SK-N-MC (cell line): ENCODE results near the gene CFAP69.

Experiments
- DNase-seq: peaks from one replicate; pipeline ENCODE4 v3.0.0-alpha.2; 2011; ENCODE audit warnings: low read depth, low spot score
- H3K27ac ChIP-seq: fragments of 200-600 bp; sonication (generic); 2 replicates; pipeline ENCODE4 v1.5.1; 2016; ENCODE audit warnings: mixed run types
- H3K36me3 ChIP-seq: fragments of 200-600 bp; sonication (generic); 2 replicates; pipeline ENCODE4 v1.6.1; 2017; ENCODE audit warnings: antibody characterized with exemption, low read length, mixed read lengths; ENCODE audit not compliant: insufficient read depth
- H3K4me3 ChIP-seq: fragments of 200-600 bp; sonication (generic); 2 replicates; pipeline ENCODE4 v1.5.1; 2016
- H3K9ac ChIP-seq: fragments of 200-600 bp; sonication (generic); 2 replicates; pipeline ENCODE4 v1.8.0; 2017; ENCODE audit warnings: mixed run types, mixed read lengths; ENCODE audit not compliant: insufficient read length
- H3K9me3 ChIP-seq: fragments of 200-600 bp; sonication (generic); 2 replicates; pipeline ENCODE4 v1.6.1; 2017; ENCODE audit warnings: low read depth, mild to moderate bottlenecking, antibody characterized with exemption, low read length, moderate library complexity, mixed read lengths
- EZH2 ChIP-seq: fragments of 200-600 bp; sonication (generic); IDR thresholded peaks from one replicate; pipeline ENCODE4 v1.6.1; 2017; ENCODE audit warnings: antibody characterized with exemption
- FOXP2 ChIP-seq: optimal IDR thresholded peaks from 2 replicates; pipeline ENCODE3; 2011; ENCODE audit warnings: mild to moderate bottlenecking, moderate library complexity; ENCODE audit not compliant: insufficient read depth; ENCODE audit errors: extremely low read length, control extremely low read depth
- POLR2AphosphoS5 ChIP-seq: IDR thresholded peaks from 2 replicates; pipeline ENCODE4 v1.6.1; 2012; ENCODE audit warnings: mild to moderate bottlenecking, low read depth, low read length, borderline replicate concordance

Gene CFAP69

GRCh38 chr7:90212149-90212495, 32.9 kb upstream of the CFAP69 start:
- peak overlapping the region; percentile 100 for H3K9ac ChIP-seq
- peaks cover 34% of the 10 kb centered on the region for H3K36me3 ChIP-seq
- TF ChIP-seq FOXP2 = no peak
- TF ChIP-seq EZH2 = no peak
- no peak for TF ChIP-seq POLR2AphosphoS5
- no peaks in the 10 kb centered on the region for H3K9me3 ChIP-seq
- DNase-seq = no peak
- H3K27ac ChIP-seq = peak overlapping the region; percentile 98
- H3K4me3 ChIP-seq = peak overlapping the region; percentile 93

GRCh38 chr7:90213521-90213920, 31.5 kb upstream of the CFAP69 start:
- no peak for TF ChIP-seq POLR2AphosphoS5
- peak overlapping the region; percentile 93 for H3K4me3 ChIP-seq
- H3K9ac ChIP-seq = peak overlapping the region; percentile 100
- no peak overlapping the region; the same call in 1 of the 2 replicates for H3K27ac ChIP-seq
- DNase-seq = no peak
- H3K9me3 ChIP-seq = no peaks in the 10 kb centered on the region
- peaks cover 46% of the 10 kb centered on the region for H3K36me3 ChIP-seq

- TF ChIP-seq POLR2AphosphoS5 (no peak), FOXP2 (no peak), EZH2 (no peak)
- no peak for DNase-seq
- no peak overlapping the region for H3K9ac ChIP-seq
- H3K36me3 ChIP-seq = peaks cover 52% of the 10 kb centered on the region
- H3K4me3 ChIP-seq = no peak overlapping the region
- H3K9me3 ChIP-seq = no peaks in the 10 kb centered on the region
- no peak overlapping the region for H3K27ac ChIP-seq
Measured at GRCh38 chr7:90216080-90216674, 28.8 kb upstream of the CFAP69 start.

GRCh38 chr7:90216771-90217170, 28.2 kb upstream of the CFAP69 start:
- TF ChIP-seq FOXP2 = no peak
- no peak for TF ChIP-seq POLR2AphosphoS5
- TF ChIP-seq EZH2 = no peak
- peaks cover 57% of the 10 kb centered on the region for H3K36me3 ChIP-seq
- no peak overlapping the region for H3K27ac ChIP-seq
- H3K9ac ChIP-seq = no peak overlapping the region
- no peak for DNase-seq
- no peaks in the 10 kb centered on the region for H3K9me3 ChIP-seq
- no peak overlapping the region for H3K4me3 ChIP-seq

- TF ChIP-seq EZH2 (no peak), POLR2AphosphoS5 (no peak), FOXP2 (no peak)
- no peak overlapping the region for H3K27ac ChIP-seq
- DNase-seq = no peak
- H3K36me3 ChIP-seq = peaks cover 45% of the 10 kb centered on the region
- H3K9me3 ChIP-seq = no peaks in the 10 kb centered on the region
- no peak overlapping the region for H3K9ac ChIP-seq
- no peak overlapping the region for H3K4me3 ChIP-seq
Measured at GRCh38 chr7:90222390-90222789, 22.6 kb upstream of the CFAP69 start.

GRCh38 chr7:90222811-90223725, 21.9 kb upstream of the CFAP69 start:
- Histone ChIP-seq H3K27ac (no peak overlapping the region), H3K36me3 (peaks cover 44% of the 10 kb centered on the region), H3K9ac (no peak overlapping the region), H3K9me3 (no peaks in the 10 kb centered on the region), H3K4me3 (no peak overlapping the region)
- TF ChIP-seq POLR2AphosphoS5 = no peak
- TF ChIP-seq EZH2 = no peak
- TF ChIP-seq FOXP2 = no peak
- no peak for DNase-seq

GRCh38 chr7:90224195-90224594, 20.8 kb upstream of the CFAP69 start:
- Histone ChIP-seq H3K27ac (no peak overlapping the region), H3K9me3 (no peaks in the 10 kb centered on the region), H3K4me3 (no peak overlapping the region), H3K36me3 (peaks cover 52% of the 10 kb centered on the region), H3K9ac (no peak overlapping the region)
- DNase-seq = no peak
- TF ChIP-seq EZH2 = no peak
- no peak for TF ChIP-seq POLR2AphosphoS5
- no peak for TF ChIP-seq FOXP2

- no peak overlapping the region for H3K9ac ChIP-seq
- DNase-seq = no peak
Measured at GRCh38 chr7:90225181-90225580, 19.8 kb upstream of the CFAP69 start.

GRCh38 chr7:90225601-90226000, 19.4 kb upstream of the CFAP69 start:
- Histone ChIP-seq H3K4me3 (no peak overlapping the region), H3K9ac (no peak overlapping the region), H3K27ac (no peak overlapping the region), H3K9me3 (no peaks in the 10 kb centered on the region), H3K36me3 (peaks cover 59% of the 10 kb centered on the region)
- DNase-seq = no peak
- TF ChIP-seq EZH2 (no peak), FOXP2 (no peak), POLR2AphosphoS5 (no peak)

More at GRCh38 chr7:90225181-90225580, 19.8 kb upstream of the CFAP69 start:
- Histone ChIP-seq H3K4me3 (no peak overlapping the region), H3K36me3 (peaks cover 55% of the 10 kb centered on the region), H3K9me3 (no peaks in the 10 kb centered on the region), H3K27ac (no peak overlapping the region)
- no peak for TF ChIP-seq EZH2
